HepG2 (cell line): ENCODE measurements around the gene ANKRD52. TPM values are rescaled to one million over a fixed set of nuclear protein-coding genes. Genes with fewer than 3 reads are reported as not detected.

Source experiments
- CAMTA2 ChIP-seq: sonication (generic); formaldehyde crosslinking; IDR thresholded peaks from 2 replicates; pipeline ENCODE4 v1.4.0; 2020; ENCODE audit warnings: mild to moderate bottlenecking, missing genetic modification reagents, borderline replicate concordance
- MED1 ChIP-seq: sonication (generic); formaldehyde crosslinking; IDR thresholded peaks from 2 replicates; pipeline ENCODE4 v1.4.0; 2020; ENCODE audit warnings: missing genetic modification reagents
- PPARG ChIP-seq: conservative IDR thresholded peaks from 2 replicates; pipeline ENCODE4 v1.6.1; 2016; ENCODE audit warnings: missing biosample characterization, missing genetic modification reagents
- REXO4 ChIP-seq: sonication (generic); formaldehyde crosslinking; IDR thresholded peaks from 2 replicates; pipeline ENCODE4 v1.8.0; 2022; ENCODE audit warnings: missing genetic modification reagents, mild to moderate bottlenecking, borderline replicate concordance
- RFX1 ChIP-seq: fragments of 450-650 bp; IDR thresholded peaks from 2 replicates; pipeline ENCODE4 v1.6.1; 2017
- SMAD3 ChIP-seq: sonication (generic); formaldehyde crosslinking; IDR thresholded peaks from 2 replicates; pipeline ENCODE4 v1.4.0; 2020; ENCODE audit warnings: missing genetic modification reagents
- SP5 ChIP-seq: IDR thresholded peaks from 2 replicates; pipeline ENCODE4 v1.6.1; 2016; ENCODE audit warnings: low read depth, borderline replicate concordance
- ZNF333 ChIP-seq: sonication (generic); formaldehyde crosslinking; IDR thresholded peaks from 2 replicates; pipeline ENCODE4 v1.4.0; 2020; ENCODE audit warnings: mild to moderate bottlenecking, missing genetic modification reagents, borderline replicate concordance
- ZNF552 ChIP-seq: sonication (generic); formaldehyde crosslinking; IDR thresholded peaks from 2 replicates; pipeline ENCODE4 v1.9.0; 2022; ENCODE audit warnings: missing genetic modification reagents, mild to moderate bottlenecking, borderline replicate concordance
- ZNF589 ChIP-seq: sonication (generic); formaldehyde crosslinking; conservative IDR thresholded peaks from 2 replicates; pipeline ENCODE4 v1.8.0; 2022; ENCODE audit warnings: mild to moderate bottlenecking, moderate library complexity, missing genetic modification reagents
- ZNF782 ChIP-seq: sonication (generic); formaldehyde crosslinking; IDR thresholded peaks from 2 replicates; pipeline ENCODE4 v1.4.0; 2020; ENCODE audit warnings: missing genetic modification reagents, mild to moderate bottlenecking, borderline replicate concordance
- polyA plus RNA-seq, 8 experiments: library from polyadenylated mRNA; depleted of rRNA in 3 of 8; stranded (reverse) in 7 of 8; unstranded in 1 of 8; fragments of >200 nt; fragmentation: Illumina TruSeq in 4 of 8; extraction: Trizol in 4 of 8; gene quantifications; 2 replicates each; pipeline versions ENCODE4 v1.2.1 to v1.2.3, GENCODE V29; 2011 to 2016; ENCODE audit warnings: low read depth in 4 of 8, missing spikeins in 1 of 8, mixed read lengths in 1 of 8; ENCODE audit not compliant: insufficient read depth in 1 of 8
- total RNA-seq, 5 experiments: library from RNA; depleted of rRNA; stranded (reverse); fragments of >200 nt; fragmentation: Illumina TruSeq; extraction: Trizol; gene quantifications; 2 replicates each; pipeline ENCODE4 v1.2.3, GENCODE V29; 2016; ENCODE audit warnings: low read depth in 1 of 5
- TF ChIP-seq, protein P1 (sequence below): sonication (generic); formaldehyde crosslinking; IDR thresholded peaks from 2 replicates; pipeline ENCODE4 v1.5.0; 2020; ENCODE audit warnings: mild to moderate bottlenecking, missing genetic modification reagents, borderline replicate concordance
- TF ChIP-seq, protein P2 (sequence below): IDR thresholded peaks from 2 replicates; pipeline ENCODE4 v1.6.1; 2016; ENCODE audit warnings: low read depth, borderline replicate concordance
- TF ChIP-seq, protein P3 (sequence below): IDR thresholded peaks from 2 replicates; pipeline ENCODE4 v1.6.1; 2016
- TF ChIP-seq, protein P4 (sequence below): sonication (generic); formaldehyde crosslinking; IDR thresholded peaks from 2 replicates; pipeline ENCODE4 v1.4.0; 2020; ENCODE audit warnings: mild to moderate bottlenecking, missing genetic modification reagents, borderline replicate concordance
- TF ChIP-seq, protein P5 (sequence below): sonication (generic); formaldehyde crosslinking; IDR thresholded peaks from 2 replicates; pipeline ENCODE4 v1.8.0; 2022; ENCODE audit warnings: low read depth, missing genetic modification reagents

ANKRD52 gene
- total and polyA plus RNA-seq, 2 of the 13 experiments (the other 11 are each of a cell fraction or from before 2014, with no cell fraction given) = 7.8 to 9.2 TPM

DNA sequence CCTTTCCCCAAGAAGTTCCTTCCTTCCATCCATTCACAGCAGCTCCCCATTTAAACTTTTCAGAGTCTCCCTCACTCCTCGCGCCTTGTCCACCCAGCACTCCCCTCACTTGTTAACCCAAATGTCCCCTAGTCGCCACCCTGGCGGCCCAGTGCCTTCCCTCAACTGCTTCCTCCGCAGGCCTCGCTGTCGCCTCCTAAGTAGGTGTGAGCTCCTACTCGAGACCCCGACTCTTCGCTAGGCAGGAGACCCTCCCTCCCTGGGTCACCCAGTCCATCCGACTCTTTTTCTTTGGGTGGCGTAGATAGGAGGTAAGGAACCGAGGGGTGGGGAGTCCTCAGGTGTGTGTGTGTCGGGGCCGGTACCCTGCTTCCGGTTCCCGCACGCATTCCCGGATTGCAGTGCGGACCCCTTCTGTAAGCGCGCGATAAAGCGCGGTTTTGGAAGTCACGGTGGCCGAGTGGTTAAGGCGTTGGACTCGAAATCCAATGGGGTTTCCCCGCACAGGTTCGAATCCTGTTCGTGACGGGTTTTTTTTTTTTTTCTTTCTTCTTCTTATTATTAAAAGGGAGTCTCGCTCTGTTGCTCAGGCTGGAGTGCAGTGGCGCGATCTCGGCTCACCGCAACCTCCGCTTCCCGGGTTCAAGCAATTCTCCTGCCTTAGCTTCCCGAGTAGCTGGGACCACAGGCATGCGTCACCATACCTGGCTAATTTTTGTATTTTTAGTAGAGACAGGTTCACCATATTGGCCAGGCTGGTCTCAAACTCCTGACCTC lies 68.1 kb downstream of the ANKRD52 start (continued):
- TF ChIP-seq, protein P1, sequence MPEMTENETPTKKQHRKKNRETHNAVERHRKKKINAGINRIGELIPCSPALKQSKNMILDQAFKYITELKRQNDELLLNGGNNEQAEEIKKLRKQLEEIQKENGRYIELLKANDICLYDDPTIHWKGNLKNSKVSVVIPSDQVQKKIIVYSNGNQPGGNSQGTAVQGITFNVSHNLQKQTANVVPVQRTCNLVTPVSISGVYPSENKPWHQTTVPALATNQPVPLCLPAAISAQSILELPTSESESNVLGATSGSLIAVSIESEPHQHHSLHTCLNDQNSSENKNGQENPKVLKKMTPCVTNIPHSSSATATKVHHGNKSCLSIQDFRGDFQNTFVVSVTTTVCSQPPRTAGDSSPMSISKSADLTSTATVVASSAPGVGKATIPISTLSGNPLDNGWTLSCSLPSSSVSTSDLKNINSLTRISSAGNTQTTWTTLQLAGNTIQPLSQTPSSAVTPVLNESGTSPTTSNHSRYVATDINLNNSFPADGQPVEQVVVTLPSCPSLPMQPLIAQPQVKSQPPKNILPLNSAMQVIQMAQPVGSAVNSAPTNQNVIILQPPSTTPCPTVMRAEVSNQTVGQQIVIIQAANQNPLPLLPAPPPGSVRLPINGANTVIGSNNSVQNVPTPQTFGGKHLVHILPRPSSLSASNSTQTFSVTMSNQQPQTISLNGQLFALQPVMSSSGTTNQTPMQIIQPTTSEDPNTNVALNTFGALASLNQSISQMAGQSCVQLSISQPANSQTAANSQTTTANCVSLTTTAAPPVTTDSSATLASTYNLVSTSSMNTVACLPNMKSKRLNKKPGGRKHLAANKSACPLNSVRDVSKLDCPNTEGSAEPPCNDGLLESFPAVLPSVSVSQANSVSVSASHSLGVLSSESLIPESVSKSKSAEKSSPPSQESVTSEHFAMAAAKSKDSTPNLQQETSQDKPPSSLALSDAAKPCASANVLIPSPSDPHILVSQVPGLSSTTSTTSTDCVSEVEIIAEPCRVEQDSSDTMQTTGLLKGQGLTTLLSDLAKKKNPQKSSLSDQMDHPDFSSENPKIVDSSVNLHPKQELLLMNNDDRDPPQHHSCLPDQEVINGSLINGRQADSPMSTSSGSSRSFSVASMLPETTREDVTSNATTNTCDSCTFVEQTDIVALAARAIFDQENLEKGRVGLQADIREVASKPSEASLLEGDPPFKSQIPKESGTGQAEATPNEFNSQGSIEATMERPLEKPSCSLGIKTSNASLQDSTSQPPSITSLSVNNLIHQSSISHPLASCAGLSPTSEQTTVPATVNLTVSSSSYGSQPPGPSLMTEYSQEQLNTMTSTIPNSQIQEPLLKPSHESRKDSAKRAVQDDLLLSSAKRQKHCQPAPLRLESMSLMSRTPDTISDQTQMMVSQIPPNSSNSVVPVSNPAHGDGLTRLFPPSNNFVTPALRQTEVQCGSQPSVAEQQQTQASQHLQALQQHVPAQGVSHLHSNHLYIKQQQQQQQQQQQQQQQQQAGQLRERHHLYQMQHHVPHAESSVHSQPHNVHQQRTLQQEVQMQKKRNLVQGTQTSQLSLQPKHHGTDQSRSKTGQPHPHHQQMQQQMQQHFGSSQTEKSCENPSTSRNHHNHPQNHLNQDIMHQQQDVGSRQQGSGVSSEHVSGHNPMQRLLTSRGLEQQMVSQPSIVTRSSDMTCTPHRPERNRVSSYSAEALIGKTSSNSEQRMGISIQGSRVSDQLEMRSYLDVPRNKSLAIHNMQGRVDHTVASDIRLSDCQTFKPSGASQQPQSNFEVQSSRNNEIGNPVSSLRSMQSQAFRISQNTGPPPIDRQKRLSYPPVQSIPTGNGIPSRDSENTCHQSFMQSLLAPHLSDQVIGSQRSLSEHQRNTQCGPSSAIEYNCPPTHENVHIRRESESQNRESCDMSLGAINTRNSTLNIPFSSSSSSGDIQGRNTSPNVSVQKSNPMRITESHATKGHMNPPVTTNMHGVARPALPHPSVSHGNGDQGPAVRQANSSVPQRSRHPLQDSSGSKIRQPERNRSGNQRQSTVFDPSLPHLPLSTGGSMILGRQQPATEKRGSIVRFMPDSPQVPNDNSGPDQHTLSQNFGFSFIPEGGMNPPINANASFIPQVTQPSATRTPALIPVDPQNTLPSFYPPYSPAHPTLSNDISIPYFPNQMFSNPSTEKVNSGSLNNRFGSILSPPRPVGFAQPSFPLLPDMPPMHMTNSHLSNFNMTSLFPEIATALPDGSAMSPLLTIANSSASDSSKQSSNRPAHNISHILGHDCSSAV (CRISPR knock-in tag) = no peak
- TF ChIP-seq RFX1 (no peak), SP5 (CRISPR knock-in tag) (no peak), REXO4 (CRISPR knock-in tag) (no peak), MED1 (CRISPR knock-in tag) (peak; percentile 7), ZNF333 (no peak), SMAD3 (CRISPR knock-in tag) (peak; percentile 93; the same call in 1 of the 2 replicates), CAMTA2 (CRISPR knock-in tag) (no peak), PPARG (CRISPR knock-in tag) (no peak), ZNF552 (no peak), ZNF589 (CRISPR knock-in tag) (0 out of 2 replicates have a peak, but pooled peaks have one; percentile 56), ZNF782 (CRISPR knock-in tag) (peak; percentile 67)
- TF ChIP-seq, protein P2, sequence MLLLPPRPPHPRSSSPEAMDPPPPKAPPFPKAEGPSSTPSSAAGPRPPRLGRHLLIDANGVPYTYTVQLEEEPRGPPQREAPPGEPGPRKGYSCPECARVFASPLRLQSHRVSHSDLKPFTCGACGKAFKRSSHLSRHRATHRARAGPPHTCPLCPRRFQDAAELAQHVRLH = peak; percentile 91; the same call in 1 of the 2 replicates
- TF ChIP-seq, protein P3, sequence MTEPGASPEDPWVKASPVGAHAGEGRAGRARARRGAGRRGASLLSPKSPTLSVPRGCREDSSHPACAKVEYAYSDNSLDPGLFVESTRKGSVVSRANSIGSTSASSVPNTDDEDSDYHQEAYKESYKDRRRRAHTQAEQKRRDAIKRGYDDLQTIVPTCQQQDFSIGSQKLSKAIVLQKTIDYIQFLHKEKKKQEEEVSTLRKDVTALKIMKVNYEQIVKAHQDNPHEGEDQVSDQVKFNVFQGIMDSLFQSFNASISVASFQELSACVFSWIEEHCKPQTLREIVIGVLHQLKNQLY (CRISPR knock-in tag) = 0 out of 2 replicates have a peak, but pooled peaks have one; percentile 46
- TF ChIP-seq, protein P4, sequence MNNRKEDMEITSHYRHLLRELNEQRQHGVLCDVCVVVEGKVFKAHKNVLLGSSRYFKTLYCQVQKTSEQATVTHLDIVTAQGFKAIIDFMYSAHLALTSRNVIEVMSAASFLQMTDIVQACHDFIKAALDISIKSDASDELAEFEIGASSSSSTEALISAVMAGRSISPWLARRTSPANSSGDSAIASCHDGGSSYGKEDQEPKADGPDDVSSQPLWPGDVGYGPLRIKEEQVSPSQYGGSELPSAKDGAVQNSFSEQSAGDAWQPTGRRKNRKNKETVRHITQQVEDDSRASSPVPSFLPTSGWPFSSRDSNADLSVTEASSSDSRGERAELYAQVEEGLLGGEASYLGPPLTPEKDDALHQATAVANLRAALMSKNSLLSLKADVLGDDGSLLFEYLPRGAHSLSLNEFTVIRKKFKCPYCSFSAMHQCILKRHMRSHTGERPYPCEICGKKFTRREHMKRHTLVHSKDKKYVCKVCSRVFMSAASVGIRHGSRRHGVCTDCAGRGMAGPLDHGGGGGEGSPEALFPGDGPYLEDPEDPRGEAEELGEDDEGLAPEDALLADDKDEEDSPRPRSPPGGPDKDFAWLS (CRISPR knock-in tag) = no peak
- TF ChIP-seq, protein P5, sequence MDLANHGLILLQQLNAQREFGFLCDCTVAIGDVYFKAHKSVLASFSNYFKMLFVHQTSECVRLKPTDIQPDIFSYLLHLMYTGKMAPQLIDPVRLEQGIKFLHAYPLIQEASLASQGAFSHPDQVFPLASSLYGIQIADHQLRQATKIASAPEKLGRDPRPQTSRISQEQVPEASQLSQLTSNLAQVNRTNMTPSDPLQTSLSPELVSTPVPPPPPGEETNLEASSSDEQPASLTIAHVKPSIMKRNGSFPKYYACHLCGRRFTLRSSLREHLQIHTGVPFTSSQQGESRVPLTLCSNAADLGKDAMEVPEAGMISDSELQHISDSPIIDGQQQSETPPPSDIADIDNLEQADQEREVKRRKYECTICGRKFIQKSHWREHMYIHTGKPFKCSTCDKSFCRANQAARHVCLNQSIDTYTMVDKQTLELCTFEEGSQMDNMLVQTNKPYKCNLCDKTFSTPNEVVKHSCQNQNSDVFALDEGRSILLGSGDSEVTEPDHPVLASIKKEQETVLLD (CRISPR knock-in tag) = no peak; the same call in 1 of the 2 replicates
